Natural killer cell treated with Interleukin-12 subunit alpha and Interleukin-12 subunit beta and Interleukin-15 and Interleukin-18, amount 100 ng/mL, for 72 hours (primary cell): ENCODE measurements around the gene HK3. TPM values are rescaled to one million over a fixed set of nuclear protein-coding genes. Genes with fewer than 3 reads are reported as not detected.

Experiments
- ATAC-seq, 2 donors: fragments of 150-1000 bp; cut with Tn5 transposase in 1 of 2; sonication (Bioruptor Pico), chemical (Tn5 transposase) in 1 of 2; 2 replicates each; pipeline ENCODE4 v1.10.0; 2021
- DNase-seq: peaks from one replicate; pipeline ENCODE4 v3.0.0; 2022; ENCODE audit warnings: low spot score
- H3K27ac Mint-ChIP-seq, 2 donors: 1 replicate in 1 of 2; 2 replicates in 1 of 2; pipeline ENCODE4 v1.8.0; 2022; ENCODE audit warnings: mixed read lengths in 2 of 2, mild to moderate bottlenecking in 1 of 2, moderate library complexity in 1 of 2
- H3K27me3 Mint-ChIP-seq, 2 donors: 1 replicate in 1 of 2; 2 replicates in 1 of 2; pipeline ENCODE4 v1.8.0; 2022; ENCODE audit warnings: mixed read lengths in 2 of 2
- H3K36me3 Mint-ChIP-seq: one replicate; pipeline ENCODE4 v1.8.0; 2022; ENCODE audit warnings: mixed read lengths
- H3K4me1 Mint-ChIP-seq, 2 donors: 1 replicate in 1 of 2; 2 replicates in 1 of 2; pipeline ENCODE4 v1.8.0; 2022; ENCODE audit warnings: low read depth in 2 of 2, mixed read lengths in 2 of 2, mild to moderate bottlenecking in 1 of 2
- H3K4me3 Mint-ChIP-seq: one replicate; pipeline ENCODE4 v1.8.0; 2022; ENCODE audit warnings: mixed read lengths
- H3K9me3 Mint-ChIP-seq: 2 replicates; pipeline ENCODE4 v1.8.0; 2022; ENCODE audit warnings: mixed read lengths
- total RNA-seq, 2 donors: library from RNA; stranded (reverse); gene quantifications; one replicate each; pipeline ENCODE4 v1.2.3, GENCODE V29; 2022

HK3 gene
- total RNA-seq, 2 donors from 2014 or later = 0.36 to 13.3 TPM

GRCh38 chr5:176863041-176863764, 35.9 kb downstream of the HK3 start:
- no peak overlapping the region for H3K4me3 Mint-ChIP-seq
- ATAC-seq (no peak), DNase-seq (no peak)
- H3K36me3 Mint-ChIP-seq = no peaks in the 10 kb centered on the region
- H3K9me3 Mint-ChIP-seq = no peaks in the 10 kb centered on the region
- H3K27me3 Mint-ChIP-seq = peaks cover 4 to 28% of the 10 kb centered on the region in 2 donors
- H3K27ac Mint-ChIP-seq = no peak overlapping the region
- H3K4me1 Mint-ChIP-seq = no peaks in the 10 kb centered on the region

DNA sequence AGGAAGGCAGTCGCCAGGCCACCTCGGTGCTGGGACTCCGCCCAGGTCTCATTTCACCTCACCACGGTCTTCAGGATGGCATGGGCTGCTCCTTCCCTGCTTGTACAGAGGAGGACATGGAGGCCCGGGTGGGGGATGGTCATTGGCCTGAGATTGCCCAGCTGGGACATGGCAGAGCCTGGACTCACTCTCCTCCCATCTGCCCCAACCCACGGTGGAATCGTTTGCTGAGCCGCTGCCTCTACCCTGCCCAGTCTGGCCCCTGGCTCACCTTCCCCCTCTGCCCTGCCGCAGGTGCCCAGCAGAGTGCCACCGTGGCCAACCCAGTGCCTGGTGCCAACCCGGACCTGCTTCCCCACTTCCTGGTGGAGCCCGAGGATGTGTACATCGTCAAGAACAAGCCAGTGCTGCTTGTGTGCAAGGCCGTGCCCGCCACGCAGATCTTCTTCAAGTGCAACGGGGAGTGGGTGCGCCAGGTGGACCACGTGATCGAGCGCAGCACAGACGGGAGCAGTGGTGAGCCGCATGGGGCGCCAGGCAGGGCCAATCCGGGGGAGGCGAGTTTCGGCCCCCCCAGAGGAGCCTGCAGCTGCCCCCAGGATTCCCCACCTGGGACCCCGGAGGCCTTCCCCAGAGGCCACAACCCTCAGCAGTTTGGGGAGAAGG, 36.7 kb downstream of the HK3 start:
- Mint-ChIP-seq H3K27me3 (peaks cover 10 to 33% of the 10 kb centered on the region in 2 donors), H3K27ac (no peak overlapping the region), H3K4me1 (no peaks in the 10 kb centered on the region), H3K9me3 (no peaks in the 10 kb centered on the region), H3K4me3 (no peak overlapping the region), H3K36me3 (no peaks in the 10 kb centered on the region)
- no peak for ATAC-seq
- no peak for DNase-seq

- Mint-ChIP-seq H3K36me3 (no peaks in the 10 kb centered on the region), H3K27me3 (peaks cover 18 to 33% of the 10 kb centered on the region in 2 donors), H3K27ac (no peak overlapping the region), H3K4me3 (no peak overlapping the region), H3K4me1 (no peaks in the 10 kb centered on the region), H3K9me3 (no peaks in the 10 kb centered on the region)
- ATAC-seq (peak in 1 of 2 donors; percentile 5), DNase-seq (no peak)
Observed at GRCh38 chr5:176861276-176861675, 37.9 kb downstream of the HK3 start.

DNA sequence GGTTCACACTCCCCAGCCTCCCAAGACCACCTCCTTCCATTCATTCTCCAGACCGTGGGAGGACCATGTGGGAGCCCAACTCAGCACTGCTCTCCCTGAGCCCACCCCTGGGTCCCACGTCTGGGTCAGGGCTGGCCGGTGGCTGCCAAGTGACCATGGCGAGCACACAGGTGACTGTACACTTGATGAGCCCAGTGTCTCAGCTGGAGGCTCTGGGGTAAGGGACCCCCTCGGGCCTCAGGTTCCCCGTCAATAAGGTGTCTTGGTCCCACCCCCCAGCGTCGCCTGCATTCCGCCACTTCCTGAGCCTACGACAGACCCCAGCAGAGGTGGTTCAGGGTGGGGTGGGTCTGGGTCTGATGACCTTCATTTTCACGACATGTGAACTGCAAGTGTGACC, 38.8 kb downstream of the HK3 start:
- Mint-ChIP-seq H3K27ac (no peak overlapping the region), H3K9me3 (no peaks in the 10 kb centered on the region), H3K4me3 (no peak overlapping the region), H3K4me1 (no peaks in the 10 kb centered on the region), H3K36me3 (no peaks in the 10 kb centered on the region), H3K27me3 (peaks cover 18 to 31% of the 10 kb centered on the region in 2 donors)
- no peak for ATAC-seq
- no peak for DNase-seq

DNA sequence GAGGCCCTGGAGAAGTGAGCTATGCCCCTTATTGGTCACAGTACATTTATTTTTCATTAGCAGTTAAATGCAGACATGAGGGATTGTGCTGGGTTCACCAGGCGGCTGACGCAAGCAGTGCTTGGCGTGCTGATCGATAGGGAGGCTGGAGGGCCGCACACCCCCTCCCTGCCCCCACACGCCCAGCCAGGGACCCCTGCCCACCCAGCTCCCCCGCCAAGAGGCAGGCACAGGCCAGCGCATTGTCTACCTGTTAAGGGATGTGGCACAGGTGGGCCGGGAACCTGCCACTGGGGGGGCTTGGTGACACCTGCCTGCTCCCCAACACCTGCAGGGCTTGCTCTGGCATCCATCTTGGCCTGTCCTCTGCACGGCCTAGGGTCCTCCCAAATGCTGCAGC, 39.2 kb downstream of the HK3 start:
- H3K27me3 Mint-ChIP-seq = peaks cover 18 to 31% of the 10 kb centered on the region in 2 donors
- no peaks in the 10 kb centered on the region for H3K9me3 Mint-ChIP-seq
- H3K36me3 Mint-ChIP-seq = no peaks in the 10 kb centered on the region
- ATAC-seq (no peak), DNase-seq (no peak)
- no peaks in the 10 kb centered on the region for H3K4me1 Mint-ChIP-seq
- H3K4me3 Mint-ChIP-seq = no peak overlapping the region
- H3K27ac Mint-ChIP-seq = no peak overlapping the region

- Mint-ChIP-seq H3K4me3 (no peak overlapping the region), H3K36me3 (no peaks in the 10 kb centered on the region), H3K27ac (no peak overlapping the region), H3K9me3 (no peaks in the 10 kb centered on the region), H3K27me3 (peaks cover 18 to 22% of the 10 kb centered on the region in 2 donors), H3K4me1 (no peaks in the 10 kb centered on the region)
- ATAC-seq (no peak), DNase-seq (no peak)
Observed at GRCh38 chr5:176857894-176858273, 41.3 kb downstream of the HK3 start.

GRCh38 chr5:176857216-176857893, 41.8 kb downstream of the HK3 start:
- no peak for DNase-seq
- Mint-ChIP-seq H3K4me1 (no peaks in the 10 kb centered on the region), H3K4me3 (no peak overlapping the region), H3K27ac (no peak overlapping the region), H3K36me3 (no peaks in the 10 kb centered on the region), H3K27me3 (peaks cover 20 to 22% of the 10 kb centered on the region in 2 donors), H3K9me3 (no peaks in the 10 kb centered on the region)
- no peak for ATAC-seq

- Mint-ChIP-seq H3K4me3 (no peak overlapping the region), H3K36me3 (no peaks in the 10 kb centered on the region), H3K9me3 (no peaks in the 10 kb centered on the region), H3K27ac (no peak overlapping the region), H3K27me3 (peaks cover 21 to 26% of the 10 kb centered on the region in 2 donors), H3K4me1 (no peaks in the 10 kb centered on the region)
- ATAC-seq (no peak), DNase-seq (no peak)
Observed at GRCh38 chr5:176856746-176857145, 42.4 kb downstream of the HK3 start.

DNA sequence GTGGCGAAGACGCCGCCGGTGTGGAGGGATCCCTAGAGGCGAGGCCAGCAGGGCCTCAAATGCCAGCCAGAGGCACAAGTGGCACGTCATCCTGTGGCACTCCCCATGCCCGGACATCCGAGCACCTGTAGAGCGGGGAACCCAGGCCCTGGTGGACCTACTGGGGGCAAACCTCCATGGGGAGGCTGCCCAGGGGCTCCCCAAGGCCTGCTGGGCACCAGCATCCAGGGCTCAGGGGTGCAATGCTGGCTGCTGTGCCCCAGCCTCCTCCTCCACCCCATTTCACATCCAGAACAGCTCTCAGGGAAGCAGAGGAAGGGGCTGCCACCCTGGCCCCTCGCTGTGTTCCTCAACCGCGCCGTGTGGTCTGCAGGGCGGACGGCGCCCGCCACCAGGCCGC, 43.5 kb downstream of the HK3 start:
- H3K4me3 Mint-ChIP-seq = no peak overlapping the region
- H3K36me3 Mint-ChIP-seq = no peaks in the 10 kb centered on the region
- peaks cover 21 to 26% of the 10 kb centered on the region in 2 donors for H3K27me3 Mint-ChIP-seq

GRCh38 chr5:176854164-176854563, 45.0 kb downstream of the HK3 start:
- ATAC-seq = no peak
- no peaks in the 10 kb centered on the region for H3K9me3 Mint-ChIP-seq
- H3K4me3 Mint-ChIP-seq = no peak overlapping the region
- no peak overlapping the region for H3K27ac Mint-ChIP-seq
- H3K27me3 Mint-ChIP-seq = peaks cover 24 to 26% of the 10 kb centered on the region in 2 donors
- no peak for DNase-seq
- no peaks in the 10 kb centered on the region for H3K4me1 Mint-ChIP-seq
- H3K36me3 Mint-ChIP-seq = no peaks in the 10 kb centered on the region

More for the DNA sequence above, 43.5 kb downstream of the HK3 start:
- ATAC-seq (no peak), DNase-seq (no peak)
- Mint-ChIP-seq H3K4me1 (no peaks in the 10 kb centered on the region), H3K9me3 (no peaks in the 10 kb centered on the region), H3K27ac (no peak overlapping the region)

- no peak overlapping the region for H3K27ac Mint-ChIP-seq
- ATAC-seq (no peak), DNase-seq (no peak)
- H3K9me3 Mint-ChIP-seq = no peaks in the 10 kb centered on the region
- no peaks in the 10 kb centered on the region for H3K4me1 Mint-ChIP-seq
- H3K36me3 Mint-ChIP-seq = no peaks in the 10 kb centered on the region
- peaks cover 22% of the 10 kb centered on the region in 2 donors for H3K27me3 Mint-ChIP-seq
- no peak overlapping the region for H3K4me3 Mint-ChIP-seq
Observed at GRCh38 chr5:176853151-176853778, 45.9 kb downstream of the HK3 start.

DNA sequence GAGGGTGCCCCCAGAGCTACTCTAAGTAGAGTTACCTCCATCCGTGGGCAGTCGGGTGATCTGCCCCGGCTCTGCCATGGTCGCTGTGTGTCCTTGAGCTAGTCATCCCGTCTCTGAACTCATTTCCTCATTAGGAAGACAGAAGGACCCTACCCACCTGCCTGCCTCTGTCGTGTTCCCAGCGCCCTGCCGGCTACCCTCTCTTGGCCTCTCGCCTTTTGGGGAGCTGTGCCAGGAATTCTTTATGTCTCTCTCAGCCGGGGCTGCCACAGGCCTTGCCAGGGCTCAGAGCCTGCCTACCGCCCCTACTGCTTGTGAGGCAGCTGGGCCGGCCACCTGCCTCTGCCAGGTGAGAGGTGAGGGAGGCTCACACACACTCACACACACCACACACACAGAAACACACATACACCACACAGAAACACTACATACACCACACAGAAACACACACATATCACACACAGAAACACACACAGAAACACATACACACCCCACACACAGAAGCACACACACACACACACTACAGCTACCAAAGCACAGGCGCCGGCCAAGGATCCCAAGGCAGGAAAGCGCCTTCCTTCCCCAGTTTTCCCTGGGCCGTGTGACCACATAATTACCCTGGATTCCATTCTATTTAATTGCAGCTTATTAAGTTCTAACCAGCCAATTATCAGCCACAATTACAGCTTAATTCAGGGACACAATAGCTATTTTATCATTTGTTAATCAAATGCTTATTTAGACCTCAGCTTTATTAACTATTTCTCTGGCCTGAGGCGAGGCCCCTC, 47.1 kb downstream of the HK3 start:
- ATAC-seq (no peak), DNase-seq (no peak)
- H3K4me1 Mint-ChIP-seq = no peaks in the 10 kb centered on the region
- H3K4me3 Mint-ChIP-seq = no peak overlapping the region
- peaks cover 12 to 19% of the 10 kb centered on the region in 2 donors for H3K27me3 Mint-ChIP-seq
- H3K36me3 Mint-ChIP-seq = no peaks in the 10 kb centered on the region
- H3K27ac Mint-ChIP-seq = no peak overlapping the region
- H3K9me3 Mint-ChIP-seq = no peaks in the 10 kb centered on the region

DNA sequence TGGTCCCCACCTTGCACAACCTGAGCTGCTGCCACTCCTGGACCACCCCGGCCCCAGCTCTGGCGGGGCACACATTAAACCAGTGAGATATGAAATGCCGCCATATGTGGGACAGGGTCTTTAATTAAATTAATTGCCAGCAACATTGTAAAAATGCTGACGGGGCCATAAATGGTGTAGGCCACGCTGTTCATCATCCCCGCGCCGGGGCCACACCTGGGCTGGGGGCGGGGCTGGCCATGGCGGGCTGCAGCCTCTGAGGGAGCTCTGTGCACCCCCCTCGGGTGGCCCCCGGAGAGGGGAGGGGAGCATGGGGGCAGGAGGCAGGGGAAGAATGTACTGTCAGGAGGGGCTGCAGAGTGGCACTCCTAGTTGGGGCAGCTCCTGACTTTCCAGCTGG, 47.8 kb downstream of the HK3 start:
- H3K27ac Mint-ChIP-seq = no peak overlapping the region
- peaks cover 8 to 15% of the 10 kb centered on the region in 2 donors for H3K27me3 Mint-ChIP-seq
- no peak overlapping the region for H3K4me3 Mint-ChIP-seq
- DNase-seq (no peak), ATAC-seq (no peak)
- no peaks in the 10 kb centered on the region for H3K36me3 Mint-ChIP-seq
- no peaks in the 10 kb centered on the region for H3K4me1 Mint-ChIP-seq
- no peaks in the 10 kb centered on the region for H3K9me3 Mint-ChIP-seq
